Left ventricle myocardium inferior (tissue), 1 donor: ENCODE data around the gene MACF1. TPM values are rescaled to one million over a fixed set of nuclear protein-coding genes. Genes with fewer than 3 reads are reported as not detected.
"Not testable (repeated sequence)": the region's sequence is repeated elsewhere in the genome, so short reads cannot be mapped to it uniquely, and the experiment has no call there.

Experiments used
- DNase-seq: peaks from one replicate; pipeline ENCODE4 v3.0.0-alpha.2; 2020
- H3K27ac ChIP-seq: fragments of 200-600 bp; replicated peaks from 2 replicates; pipeline ENCODE4 v1.8.0; 2021
- H3K27me3 ChIP-seq: fragments of 200-600 bp; 2 replicates; pipeline ENCODE4 v1.8.0; 2021; ENCODE audit warnings: low read depth
- H3K36me3 ChIP-seq: fragments of 200-600 bp; 2 replicates; pipeline ENCODE4 v1.8.0; 2021
- H3K4me1 ChIP-seq: fragments of 200-600 bp; 2 replicates; pipeline ENCODE4 v1.8.0; 2021
- H3K4me3 ChIP-seq: fragments of 200-600 bp; 2 replicates; pipeline ENCODE4 v1.8.0; 2021; ENCODE audit warnings: mild to moderate bottlenecking, moderate library complexity
- H3K9me3 ChIP-seq: fragments of 200-600 bp; replicated peaks from 2 replicates; pipeline ENCODE4 v1.8.0; 2021
- CTCF ChIP-seq: fragments of 200-600 bp; IDR thresholded peaks from 2 replicates; pipeline ENCODE4 v1.8.0; 2021; ENCODE audit warnings: antibody characterized with exemption, mild to moderate bottlenecking, borderline replicate concordance
- intact Hi-C: fragments of 100-400 bp; cut with micrococcal nuclease; formaldehyde crosslinking; loops from one replicate; pipeline ENCODE4 v1.11.0; 2022
- total RNA-seq: library from RNA; stranded (reverse); fragmentation: NEBNext Ultra II Directional; extraction: Animal tissue kit (Norgen Biotek cat#: 25700); gene quantifications from one replicate; pipeline ENCODE4 v1.2.1, GENCODE V29; 2021
- donor health status: DM: no; HTN: yes; CAD: no; lungs with severe emphysema.

Gene MACF1
- total RNA-seq, 1 donor from 2014 or later = 181 TPM

GRCh38 chr1:39526466-39527189, 322.1 kb downstream of the MACF1 start:
- no peak for TF ChIP-seq CTCF
- no peaks in the 10 kb centered on the region for H3K9me3 ChIP-seq
- H3K27me3 ChIP-seq = no peaks in the 10 kb centered on the region
- intact Hi-C loops = no loop called here
- H3K27ac ChIP-seq = no peak overlapping the region
- DNase-seq = no peak
- peaks cover 46% of the 10 kb centered on the region for H3K36me3 ChIP-seq
- H3K4me3 ChIP-seq = no peak overlapping the region
- H3K4me1 ChIP-seq = no peaks in the 10 kb centered on the region

- DNase-seq, H3K27ac ChIP-seq, intact Hi-C loops, H3K27me3 ChIP-seq, H3K9me3 ChIP-seq, H3K4me3 ChIP-seq, H3K4me1 ChIP-seq: not testable (repeated sequence)
- peaks cover 52% of the 10 kb centered on the region for H3K36me3 ChIP-seq
Measured at GRCh38 chr1:39527190-39527579, 322.7 kb downstream of the MACF1 start.

GRCh38 chr1:39528082-39528481, 323.6 kb downstream of the MACF1 start:
- no peaks in the 10 kb centered on the region for H3K27me3 ChIP-seq

GRCh38 chr1:39529901-39530535, 325.5 kb downstream of the MACF1 start:
- TF ChIP-seq CTCF = no peak
- no peaks in the 10 kb centered on the region for H3K27me3 ChIP-seq

More at GRCh38 chr1:39528082-39528481, 323.6 kb downstream of the MACF1 start:
- Histone ChIP-seq H3K36me3 (peaks cover 61% of the 10 kb centered on the region), H3K9me3 (no peaks in the 10 kb centered on the region), H3K27ac (no peak overlapping the region), H3K4me3 (no peak overlapping the region), H3K4me1 (no peaks in the 10 kb centered on the region)
- DNase-seq = no peak
- TF ChIP-seq CTCF = no peak
- intact Hi-C loops = no loop called here

GRCh38 chr1:39531526-39531925, 327.0 kb downstream of the MACF1 start:
- H3K9me3 ChIP-seq = no peaks in the 10 kb centered on the region
- intact Hi-C loops = no loop called here
- no peak for DNase-seq
- H3K27me3 ChIP-seq = no peaks in the 10 kb centered on the region
- TF ChIP-seq CTCF = no peak
- H3K27ac ChIP-seq = no peak overlapping the region
- H3K36me3 ChIP-seq = peaks cover 69% of the 10 kb centered on the region
- H3K4me1 ChIP-seq = no peaks in the 10 kb centered on the region
- no peak overlapping the region for H3K4me3 ChIP-seq

More at GRCh38 chr1:39529901-39530535, 325.5 kb downstream of the MACF1 start:
- DNase-seq = no peak
- Histone ChIP-seq H3K27ac (no peak overlapping the region), H3K9me3 (no peaks in the 10 kb centered on the region), H3K4me3 (no peak overlapping the region), H3K36me3 (peaks cover 69% of the 10 kb centered on the region), H3K4me1 (no peaks in the 10 kb centered on the region)
- intact Hi-C loops = no loop called here

GRCh38 chr1:39533442-39533841, 328.9 kb downstream of the MACF1 start:
- no peak overlapping the region for H3K27ac ChIP-seq
- peaks cover 59% of the 10 kb centered on the region for H3K36me3 ChIP-seq
- intact Hi-C loops = no loop called here
- H3K4me3 ChIP-seq = no peak overlapping the region
- H3K27me3 ChIP-seq = no peaks in the 10 kb centered on the region
- no peak for DNase-seq
- no peaks in the 10 kb centered on the region for H3K9me3 ChIP-seq
- no peaks in the 10 kb centered on the region for H3K4me1 ChIP-seq
- TF ChIP-seq CTCF = no peak
